ENCODE measurements around the gene P2RY4. TPM values are rescaled to one million over a fixed set of nuclear protein-coding genes. Genes with fewer than 3 reads are reported as not detected.

P2RY4 gene
- total RNA-seq = under 0.01 and 0.18 TPM in 2 replicates

GRCh38 chrX:70260104-70260503 is at the start of gene P2RY4:
P2RY4 (minus strand) TSS chrX:70260204; CDS start chrX:70259624, 580 bp downstream.

GRCh38 chrX:70289793-70290770 is 30.1 kb upstream of the P2RY4 start, which contains the start of the genes KIF4A and PDZD11:
KIF4A (plus strand) TSS chrX:70290104; CDS start chrX:70290459, 355 bp downstream.
PDZD11 (minus strand) TSS chrX:70289927; CDS start chrX:70289341, 586 bp downstream.

GRCh38 chrX:70281951-70282350 is 21.9 kb upstream of the P2RY4 start, which contains the start of gene RAB41:
RAB41 (plus strand) TSS chrX:70282172; CDS start chrX:70282218, 46 bp downstream.

GRCh38 chrX:70268034-70268433 is 8.0 kb upstream of the P2RY4 start, which contains the start of gene ARR3:
ARR3 (plus strand) TSS chrX:70268334; CDS start chrX:70269386, 1,052 bp downstream.

GRCh38 chrX:70234355-70234754 is 25.6 kb downstream of the P2RY4 start, which contains the start of gene AWAT1:
AWAT1 (plus strand) TSS chrX:70234655; CDS start chrX:70234696, 41 bp downstream.

Other genes starting within 250 kb of the P2RY4 start
- not detected in 2 replicates for gene AWAT2, start 210.3 kb downstream of the P2RY4 start, total RNA-seq
- not detected in 2 replicates for gene OTUD6A, start 197.7 kb downstream of the P2RY4 start, total RNA-seq
- gene IGBP1, start 126.8 kb downstream of the P2RY4 start, total RNA-seq = 116 and 129 TPM in 2 replicates
- gene DGAT2L6, start 82.7 kb downstream of the P2RY4 start, total RNA-seq = not detected in 2 replicates
- gene AWAT1, start 25.5 kb downstream of the P2RY4 start, total RNA-seq = not detected in 2 replicates
- not detected in 2 replicates for gene ARR3, start 8.1 kb upstream of the P2RY4 start, total RNA-seq
- gene RAB41, start 22.0 kb upstream of the P2RY4 start, total RNA-seq = not detected in 2 replicates
- 37.8 and 40.5 TPM in 2 replicates for gene PDZD11, start 29.7 kb upstream of the P2RY4 start, total RNA-seq
- gene KIF4A, start 29.9 kb upstream of the P2RY4 start, total RNA-seq = 1.6 and 1.8 TPM in 2 replicates
- not detected in 2 replicates for gene GDPD2, start 163.1 kb upstream of the P2RY4 start, total RNA-seq
- 16.7 and 20.8 TPM in 2 replicates for gene DLG3, start 184.6 kb upstream of the P2RY4 start, total RNA-seq